Testis (tissue), 2 donors: ENCODE results near the gene ZFC3H1.

Source experiments
- CTCF ChIP-seq, 3 experiments: fragments of 450-650 bp in 2 of 3; fragments of 200-600 bp in 1 of 3; sonication (generic) in 1 of 3; IDR thresholded peaks; one replicate each; pipeline ENCODE4 v1.5.1; 2016 to 2019; ENCODE audit warnings: antibody characterized with exemption in 3 of 3, mild to moderate bottlenecking in 2 of 3, moderate library complexity in 1 of 3
- POLR2A ChIP-seq: fragments of 450-650 bp; IDR thresholded peaks from one replicate; pipeline ENCODE4 v1.6.1; 2017; ENCODE audit warnings: antibody characterized with exemption, mild to moderate bottlenecking, moderate library complexity

GRCh38 chr12:71671311-71671710 is 7.7 kb upstream of the ZFC3H1 start:
- TF ChIP-seq CTCF (IDR thresholded peaks at IDR 0.05) (no peak), POLR2A (no peak)
